ENCODE results near the gene LACTB.

Gene LACTB

GRCh38 chr15:63109920-63110319 lies 11.7 kb upstream of the LACTB start:
- Histone ChIP-seq H3K4me3 (ENCODE audit: low read length in 2 of 2) (no peak overlapping the region), H2BK15ac (ENCODE audit: low read length) (no peak overlapping the region), H4K8ac (ENCODE audit: low read depth, low read length) (no peak overlapping the region), H3K4me1 (ENCODE audit: control insufficient read depth in 2 of 2, insufficient read depth in 1 of 2, low read depth in 1 of 2, low read length in 2 of 2) (peaks cover 0 to 3% of the 10 kb centered on the region in 2 donors), H3K18ac (ENCODE audit: low read length) (no peak overlapping the region), H3K4me2 (ENCODE audit: insufficient read depth, low read length, poor library complexity, severe bottlenecking) (no peak overlapping the region), H3K14ac (ENCODE audit: low read length) (no peak overlapping the region), H3K27me3 (ENCODE audit: control insufficient read depth in 3 of 3, insufficient read depth in 3 of 3, low read depth in 1 of 3, low read length in 3 of 3) (peaks cover 0 to 9% (median 0%) of the 10 kb centered on the region in 3 experiments), H3K23ac (ENCODE audit: low read depth, low read length, poor library complexity) (no peak overlapping the region), H2BK12ac (ENCODE audit: low read length) (no peak overlapping the region), H3K36me3 (replicated peaks in 1 of 2; ENCODE audit: control insufficient read depth in 2 of 2, insufficient read depth in 2 of 2, low read length in 2 of 2) (no peaks in the 10 kb centered on the region), H2AK5ac (ENCODE audit: low read depth, low read length) (no peak overlapping the region), H4K91ac (ENCODE audit: low read depth, low read length, poor library complexity) (no peak overlapping the region), H2AFZ (ENCODE audit: low read length) (no peak overlapping the region), H3K79me1 (ENCODE audit: low read depth, low read length) (no peaks in the 10 kb centered on the region), H2BK120ac (ENCODE audit: low read depth, low read length) (no peak overlapping the region), H3K9ac (ENCODE audit: low read depth, low read length, poor library complexity) (no peak overlapping the region), H2BK5ac (ENCODE audit: low read length) (no peak overlapping the region), H3K4ac (ENCODE audit: low read length) (no peak overlapping the region), H3K9me3 (replicated peaks in 1 of 2; ENCODE audit: control insufficient read depth in 2 of 2, insufficient read depth in 1 of 2, low read depth in 1 of 2, low read length in 2 of 2) (peaks cover 0 to 3% of the 10 kb centered on the region in 2 donors), H3K27ac (replicated peaks; ENCODE audit: low read length) (no peak overlapping the region)
- WGBS, 2 donors (ENCODE audit: extremely low coverage in 2 of 2, insufficient read length in 2 of 2, insufficient replicate concordance in 1 of 2) = no CpG with 5 or more reads among the region's 2 CpGs
- DNase-seq (ENCODE audit: low spot score) = no peak

GRCh38 chr15:63110428-63111026 lies 11.1 kb upstream of the LACTB start:
- no peaks in the 10 kb centered on the region for H3K79me1 ChIP-seq (ENCODE audit: low read depth, low read length)
- WGBS, 2 donors (ENCODE audit: extremely low coverage in 2 of 2, insufficient read length in 2 of 2, insufficient replicate concordance in 1 of 2) = no CpG with 5 or more reads among the region's 3 CpGs
- H3K27ac ChIP-seq (replicated peaks; ENCODE audit: low read length) = no peak overlapping the region
- H3K9ac ChIP-seq (ENCODE audit: low read depth, low read length, poor library complexity) = no peak overlapping the region
- no peak overlapping the region for H3K23ac ChIP-seq (ENCODE audit: low read depth, low read length, poor library complexity)
- no peak overlapping the region for H3K4me2 ChIP-seq (ENCODE audit: insufficient read depth, low read length, poor library complexity, severe bottlenecking)
- H2BK12ac ChIP-seq (ENCODE audit: low read length) = no peak overlapping the region
- H3K14ac ChIP-seq (ENCODE audit: low read length) = no peak overlapping the region
- H3K27me3 ChIP-seq (ENCODE audit: control insufficient read depth in 3 of 3, insufficient read depth in 3 of 3, low read depth in 1 of 3, low read length in 3 of 3) = peaks cover 0 to 9% (median 0%) of the 10 kb centered on the region in 3 experiments
- H4K91ac ChIP-seq (ENCODE audit: low read depth, low read length, poor library complexity) = no peak overlapping the region
- H3K9me3 ChIP-seq (replicated peaks in 1 of 2; ENCODE audit: control insufficient read depth in 2 of 2, insufficient read depth in 1 of 2, low read depth in 1 of 2, low read length in 2 of 2) = peaks cover 0 to 3% of the 10 kb centered on the region in 2 donors
- H3K18ac ChIP-seq (ENCODE audit: low read length) = no peak overlapping the region
- H3K4me3 ChIP-seq (ENCODE audit: low read length in 2 of 2) = no peak overlapping the region
- no peak overlapping the region for H2AK5ac ChIP-seq (ENCODE audit: low read depth, low read length)
- H2BK5ac ChIP-seq (ENCODE audit: low read length) = no peak overlapping the region
- H4K8ac ChIP-seq (ENCODE audit: low read depth, low read length) = no peak overlapping the region
- no peak overlapping the region for H2BK120ac ChIP-seq (ENCODE audit: low read depth, low read length)
- H3K4me1 ChIP-seq (ENCODE audit: control insufficient read depth in 2 of 2, insufficient read depth in 1 of 2, low read depth in 1 of 2, low read length in 2 of 2) = peaks cover 0 to 3% of the 10 kb centered on the region in 2 donors
- no peaks in the 10 kb centered on the region for H3K36me3 ChIP-seq (replicated peaks in 1 of 2; ENCODE audit: control insufficient read depth in 2 of 2, insufficient read depth in 2 of 2, low read length in 2 of 2)
- H3K4ac ChIP-seq (ENCODE audit: low read length) = no peak overlapping the region
- no peak overlapping the region for H2AFZ ChIP-seq (ENCODE audit: low read length)
- H2BK15ac ChIP-seq (ENCODE audit: low read length) = no peak overlapping the region
- DNase-seq (ENCODE audit: low spot score) = no peak

DNA sequence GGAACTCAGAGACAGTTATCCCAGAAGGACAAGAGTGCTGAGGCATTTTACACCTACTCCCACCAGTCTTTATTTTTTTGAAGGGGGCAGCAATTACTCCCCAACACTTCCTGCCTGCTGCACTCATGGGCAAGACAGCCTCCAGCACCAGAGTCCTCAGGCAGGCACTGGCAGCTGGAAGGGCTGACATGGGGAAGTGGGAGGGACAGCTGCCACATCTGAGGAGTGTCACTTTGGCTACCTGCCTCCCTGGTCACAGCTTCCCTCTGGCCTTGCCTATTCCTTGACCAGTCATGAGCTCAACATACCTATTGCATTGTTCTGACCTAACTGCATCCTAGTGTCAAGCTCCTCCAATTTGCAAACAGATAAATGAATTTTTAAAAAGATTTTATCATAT lies 10.2 kb upstream of the LACTB start:
- Histone ChIP-seq H3K18ac (ENCODE audit: low read length) (no peak overlapping the region), H3K4me2 (ENCODE audit: insufficient read depth, low read length, poor library complexity, severe bottlenecking) (no peak overlapping the region)

GRCh38 chr15:63112871-63113270 lies 8.8 kb upstream of the LACTB start:
- H2AFZ ChIP-seq (ENCODE audit: low read length) = no peak overlapping the region
- H3K14ac ChIP-seq (ENCODE audit: low read length) = no peak overlapping the region
- no peak overlapping the region for H3K27ac ChIP-seq (replicated peaks; ENCODE audit: low read length)
- H3K9ac ChIP-seq (ENCODE audit: low read depth, low read length, poor library complexity) = no peak overlapping the region
- peaks cover 0 to 6% of the 10 kb centered on the region in 2 donors for H3K4me1 ChIP-seq (ENCODE audit: control insufficient read depth in 2 of 2, insufficient read depth in 1 of 2, low read depth in 1 of 2, low read length in 2 of 2)
- DNase-seq (ENCODE audit: low spot score) = no peak
- no peak overlapping the region for H2BK12ac ChIP-seq (ENCODE audit: low read length)
- no peak overlapping the region for H3K4ac ChIP-seq (ENCODE audit: low read length)
- no peak overlapping the region for H2BK15ac ChIP-seq (ENCODE audit: low read length)
- no peak overlapping the region for H3K4me3 ChIP-seq (ENCODE audit: low read length in 2 of 2)
- no peak overlapping the region for H3K4me2 ChIP-seq (ENCODE audit: insufficient read depth, low read length, poor library complexity, severe bottlenecking)
- no peaks in the 10 kb centered on the region for H3K36me3 ChIP-seq (replicated peaks in 1 of 2; ENCODE audit: control insufficient read depth in 2 of 2, insufficient read depth in 2 of 2, low read length in 2 of 2)
- H2BK5ac ChIP-seq (ENCODE audit: low read length) = no peak overlapping the region
- H3K23ac ChIP-seq (ENCODE audit: low read depth, low read length, poor library complexity) = no peak overlapping the region
- no peak overlapping the region for H4K8ac ChIP-seq (ENCODE audit: low read depth, low read length)
- H3K18ac ChIP-seq (ENCODE audit: low read length) = no peak overlapping the region
- H3K79me1 ChIP-seq (ENCODE audit: low read depth, low read length) = no peaks in the 10 kb centered on the region
- WGBS, 2 donors (ENCODE audit: extremely low coverage in 2 of 2, insufficient read length in 2 of 2, insufficient replicate concordance in 1 of 2) = no CpG with 5 or more reads among the region's 3 CpGs
- no peak overlapping the region for H4K91ac ChIP-seq (ENCODE audit: low read depth, low read length, poor library complexity)
- peaks cover 0 to 9% (median 0%) of the 10 kb centered on the region in 3 experiments for H3K27me3 ChIP-seq (ENCODE audit: control insufficient read depth in 3 of 3, insufficient read depth in 3 of 3, low read depth in 1 of 3, low read length in 3 of 3)
- H3K9me3 ChIP-seq (replicated peaks in 1 of 2; ENCODE audit: control insufficient read depth in 2 of 2, insufficient read depth in 1 of 2, low read depth in 1 of 2, low read length in 2 of 2) = no peaks in the 10 kb centered on the region
- H2AK5ac ChIP-seq (ENCODE audit: low read depth, low read length) = no peak overlapping the region
- H2BK120ac ChIP-seq (ENCODE audit: low read depth, low read length) = no peak overlapping the region

More for the DNA sequence above, 10.2 kb upstream of the LACTB start:
- H3K4me3 ChIP-seq (ENCODE audit: low read length in 2 of 2) = no peak overlapping the region
- H2AK5ac ChIP-seq (ENCODE audit: low read depth, low read length) = no peak overlapping the region
- H3K79me1 ChIP-seq (ENCODE audit: low read depth, low read length) = no peaks in the 10 kb centered on the region
- H3K36me3 ChIP-seq (replicated peaks in 1 of 2; ENCODE audit: control insufficient read depth in 2 of 2, insufficient read depth in 2 of 2, low read length in 2 of 2) = no peaks in the 10 kb centered on the region
- no peak overlapping the region for H2BK15ac ChIP-seq (ENCODE audit: low read length)
- no peak overlapping the region for H3K4ac ChIP-seq (ENCODE audit: low read length)
- H4K91ac ChIP-seq (ENCODE audit: low read depth, low read length, poor library complexity) = no peak overlapping the region
- no peak overlapping the region for H2BK12ac ChIP-seq (ENCODE audit: low read length)
- no peak overlapping the region for H3K23ac ChIP-seq (ENCODE audit: low read depth, low read length, poor library complexity)
- H2BK5ac ChIP-seq (ENCODE audit: low read length) = no peak overlapping the region
- no peak overlapping the region for H2BK120ac ChIP-seq (ENCODE audit: low read depth, low read length)
- H2AFZ ChIP-seq (ENCODE audit: low read length) = no peak overlapping the region
- DNase-seq (ENCODE audit: low spot score) = no peak
- H3K9me3 ChIP-seq (replicated peaks in 1 of 2; ENCODE audit: control insufficient read depth in 2 of 2, insufficient read depth in 1 of 2, low read depth in 1 of 2, low read length in 2 of 2) = no peaks in the 10 kb centered on the region
- peaks cover 0 to 9% (median 0%) of the 10 kb centered on the region in 3 experiments for H3K27me3 ChIP-seq (ENCODE audit: control insufficient read depth in 3 of 3, insufficient read depth in 3 of 3, low read depth in 1 of 3, low read length in 3 of 3)
- H3K27ac ChIP-seq (replicated peaks; ENCODE audit: low read length) = no peak overlapping the region
- H4K8ac ChIP-seq (ENCODE audit: low read depth, low read length) = no peak overlapping the region
- H3K14ac ChIP-seq (ENCODE audit: low read length) = no peak overlapping the region
- H3K4me1 ChIP-seq (ENCODE audit: control insufficient read depth in 2 of 2, insufficient read depth in 1 of 2, low read depth in 1 of 2, low read length in 2 of 2) = peaks cover 0 to 3% of the 10 kb centered on the region in 2 donors
- H3K9ac ChIP-seq (ENCODE audit: low read depth, low read length, poor library complexity) = no peak overlapping the region

Measured in neuronal stem cell (in vitro differentiated cells).